Stimulated activated CD8-positive, alpha-beta memory T cell treated with anti-CD3 and anti-CD28 coated beads, Interleukin-4, amount 100 ng/mL, for 1 hour (primary cell): ENCODE data around the gene DHRS4L2.
"Not testable (repeated sequence)": the region's sequence is repeated elsewhere in the genome, so short reads cannot be mapped to it uniquely, and the experiment has no call there.

Source experiments
- DNase-seq, 2 donors: peaks; one replicate each; pipeline ENCODE4 v3.0.0-alpha.2; 2020; ENCODE audit warnings: low read depth in 2 of 2, low spot score in 1 of 2

DHRS4L2 gene

DNA sequence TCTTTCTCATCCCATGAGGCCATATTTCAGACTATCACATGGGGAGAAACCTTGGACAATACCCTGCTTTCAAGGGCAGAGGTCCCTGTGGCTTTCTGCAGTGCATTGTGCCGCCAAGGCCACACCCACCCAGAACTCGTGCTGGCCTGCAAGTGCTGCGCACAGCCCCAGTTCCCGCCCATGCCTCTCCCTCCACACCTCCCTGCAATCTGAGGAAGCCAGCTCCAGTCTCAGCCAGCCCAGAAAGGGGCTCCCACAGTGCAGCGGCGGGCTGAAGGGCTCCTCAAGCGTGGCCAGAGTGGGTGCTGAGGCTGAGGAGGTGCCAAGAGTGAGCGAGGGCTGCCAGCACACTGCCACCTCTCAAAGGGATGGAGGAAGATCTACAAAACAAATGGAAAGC lies 15.6 kb upstream of the DHRS4L2 start:
- not testable (repeated sequence) for DNase-seq

- not testable (repeated sequence) for DNase-seq
These were observed 14.7 kb upstream of the DHRS4L2 start for GRCh38 chr14:23974041-23974440.

- DNase-seq: not testable (repeated sequence)
These were observed 11.5 kb upstream of the DHRS4L2 start for GRCh38 chr14:23977208-23977607.

GRCh38 chr14:23981951-23982813 lies 6.5 kb upstream of the DHRS4L2 start:
- DNase-seq: not testable (repeated sequence)

DNA sequence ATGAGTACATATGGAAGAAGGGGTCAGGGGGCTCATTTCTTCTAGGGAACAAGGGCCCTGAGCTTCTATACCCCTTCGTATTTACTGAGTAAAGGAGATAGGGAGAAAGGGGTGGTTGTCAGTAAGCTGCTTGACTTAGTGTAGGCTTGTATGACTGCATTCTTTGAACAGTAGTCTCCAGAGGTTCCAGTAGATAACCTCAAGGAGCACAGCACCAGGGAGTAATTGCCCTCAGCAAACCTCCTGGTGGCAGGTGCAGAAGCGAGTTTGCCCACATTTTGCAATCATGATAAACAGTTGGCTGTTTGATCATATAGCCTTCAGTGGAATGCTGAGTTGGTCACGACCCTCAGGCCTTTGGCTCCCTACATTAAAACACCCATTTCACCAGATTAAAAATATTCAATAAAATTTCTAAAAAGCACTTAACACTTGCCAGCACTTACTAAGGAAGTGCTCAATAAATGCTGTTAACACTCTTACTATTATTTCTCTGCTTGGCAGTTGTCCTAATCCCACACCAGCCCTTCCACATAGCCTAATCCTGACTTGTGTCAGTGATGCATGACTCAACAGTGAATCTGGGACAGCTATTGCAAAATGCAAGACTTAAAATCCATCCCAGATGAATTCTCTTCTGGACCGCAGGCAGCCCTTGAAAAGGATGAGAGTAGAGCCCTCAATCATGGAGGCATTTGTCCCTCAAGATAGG lies 3.7 kb upstream of the DHRS4L2 start:
- DNase-seq: no peak

GRCh38 chr14:23988223-23988606 lies 514 bp upstream of the DHRS4L2 start:
- not testable (repeated sequence) for DNase-seq

- DNase-seq: not testable (repeated sequence)
These were observed 1.2 kb downstream of the DHRS4L2 start for GRCh38 chr14:23989734-23990445.

- DNase-seq: not testable (repeated sequence)
These were observed 2.2 kb downstream of the DHRS4L2 start for GRCh38 chr14:23990961-23991360.

GRCh38 chr14:23993042-23993441 lies 4.3 kb downstream of the DHRS4L2 start:
- not testable (repeated sequence) for DNase-seq

DNA sequence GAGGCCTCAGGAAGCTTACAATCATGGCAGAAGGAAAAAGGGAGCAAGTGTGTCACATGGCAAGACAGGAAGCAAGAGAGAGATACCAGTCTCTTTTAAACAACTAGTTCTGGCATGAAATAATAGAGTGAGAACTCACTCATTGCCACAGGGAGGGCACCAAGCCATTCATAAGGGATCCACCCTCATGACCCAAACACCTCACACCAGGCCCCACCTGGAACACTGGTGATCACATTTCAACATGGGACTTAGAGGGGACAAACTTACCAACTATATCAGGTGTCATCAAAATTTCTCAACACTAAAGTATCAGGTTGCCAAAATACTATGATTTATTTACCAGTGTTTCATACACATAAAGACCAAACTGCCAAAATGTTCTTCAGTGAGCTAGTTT lies 7.3 kb downstream of the DHRS4L2 start:
- DNase-seq: not testable (repeated sequence)

DNA sequence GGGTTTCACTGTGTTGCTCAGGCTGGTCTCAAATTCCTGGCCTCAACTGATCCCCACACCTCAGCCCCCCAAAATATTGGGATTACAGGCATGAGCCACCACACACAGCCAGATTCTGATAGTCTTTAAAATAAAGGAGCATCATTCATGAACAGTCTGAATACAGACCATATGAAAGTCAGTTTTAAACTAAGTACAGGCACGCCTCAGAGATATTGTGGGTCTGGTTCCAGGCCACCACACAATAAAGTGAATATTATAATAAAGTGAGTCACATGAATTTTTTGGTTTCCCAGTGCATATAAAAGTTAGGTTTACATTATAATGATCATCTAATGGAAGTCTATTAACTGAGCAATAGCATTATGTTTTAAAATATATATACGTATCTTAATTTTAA lies 8.1 kb downstream of the DHRS4L2 start:
- DNase-seq: not testable (repeated sequence)

- not testable (repeated sequence) for DNase-seq
These were observed 10.9 kb downstream of the DHRS4L2 start for GRCh38 chr14:23999640-24000039.

DNA sequence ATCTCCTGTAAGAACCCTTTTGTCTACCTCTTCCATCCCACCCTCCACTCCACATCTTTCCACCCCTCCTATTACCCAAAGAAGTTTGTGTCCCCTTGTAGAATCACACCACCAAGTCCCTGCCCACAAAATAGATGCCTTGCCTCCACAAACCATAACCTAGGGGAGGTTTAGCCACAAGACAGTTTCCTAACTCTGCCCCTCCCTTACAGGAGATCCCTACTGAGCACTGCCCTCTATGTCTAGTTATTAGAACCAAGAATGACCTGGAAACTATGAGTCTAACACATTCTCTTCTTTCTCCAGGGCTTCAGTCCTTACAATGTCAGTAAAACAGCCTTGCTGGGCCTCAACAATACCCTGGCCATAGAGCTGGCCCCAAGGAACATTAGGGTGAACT lies 12.3 kb downstream of the DHRS4L2 start:
- DNase-seq: not testable (repeated sequence)

GRCh38 chr14:24001679-24002078 lies 12.9 kb downstream of the DHRS4L2 start:
- DNase-seq: not testable (repeated sequence)

GRCh38 chr14:24006471-24006816 lies 17.7 kb downstream of the DHRS4L2 start:
- not testable (repeated sequence) for DNase-seq

GRCh38 chr14:24006817-24007652 lies 18.3 kb downstream of the DHRS4L2 start:
- DNase-seq: peak in 1 of 2 donors; percentile 38

GRCh38 chr14:24011051-24011450 lies 22.3 kb downstream of the DHRS4L2 start:
- DNase-seq: no peak

DNA sequence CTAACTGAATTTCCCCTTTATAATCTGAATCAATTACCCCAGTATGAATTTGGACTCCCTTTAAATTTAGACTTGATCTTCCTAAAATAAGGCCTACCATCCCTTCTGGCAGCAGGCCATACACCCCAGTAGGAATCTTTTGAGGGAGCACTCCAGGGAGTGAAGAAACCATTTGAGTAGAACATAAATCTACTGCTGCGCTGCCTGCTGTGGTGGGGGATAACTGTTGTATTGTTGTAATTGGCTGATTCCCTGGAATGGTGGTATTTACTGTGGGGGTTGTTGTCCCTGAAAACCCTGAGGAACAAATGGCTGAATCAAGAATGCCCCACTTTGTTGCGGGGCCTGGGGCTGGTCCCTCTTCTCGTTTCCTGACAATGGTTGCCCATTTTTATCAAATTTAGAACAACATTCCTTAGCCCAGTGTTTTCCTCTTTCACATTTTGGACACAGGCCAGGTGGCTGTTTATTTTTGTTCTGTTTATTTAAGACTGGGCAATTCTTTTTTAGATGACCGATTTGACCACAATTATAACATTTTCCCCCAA lies 24.1 kb downstream of the DHRS4L2 start:
- not testable (repeated sequence) for DNase-seq

DNA sequence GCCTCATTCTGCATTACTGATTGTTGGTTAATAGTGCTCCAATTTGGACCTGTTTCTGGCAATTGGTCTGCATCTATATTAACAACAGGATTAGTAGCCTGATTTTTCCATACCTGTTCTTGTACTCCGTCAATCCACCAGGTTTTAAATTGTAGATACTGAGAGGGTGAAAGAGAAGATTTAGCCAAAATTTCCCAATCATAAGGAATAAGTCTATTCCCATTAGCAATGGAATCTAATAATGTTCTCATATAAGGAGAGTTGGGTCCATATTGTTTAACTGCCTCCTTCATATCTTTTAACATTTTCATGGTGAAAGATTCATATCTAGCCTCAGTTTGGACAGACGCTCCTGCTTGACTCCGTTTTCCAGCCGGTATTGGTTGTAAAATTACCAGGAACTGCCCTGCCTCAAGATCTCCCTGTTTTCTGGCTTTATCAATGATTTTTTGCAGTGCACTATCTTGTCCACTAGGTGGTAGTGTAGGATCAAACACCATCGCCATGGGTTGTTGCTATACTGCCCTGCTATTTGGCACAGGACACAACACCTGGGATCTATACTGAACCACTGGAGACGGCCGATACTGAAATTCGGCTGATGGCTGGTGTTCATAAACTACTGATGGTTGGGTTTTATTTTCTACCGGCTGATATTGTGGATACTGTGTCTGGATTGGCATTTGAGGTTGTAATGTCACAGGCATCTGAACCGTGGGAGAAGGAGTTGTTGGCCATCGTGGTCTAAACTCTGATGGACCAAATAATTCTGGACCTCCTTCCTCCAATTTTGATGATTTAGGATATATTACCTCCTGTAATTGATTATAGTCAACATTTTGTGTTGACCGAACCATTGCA lies 25.2 kb downstream of the DHRS4L2 start:
- no peak for DNase-seq
